H9 (cell line): ENCODE data around the gene ERRFI1. TPM values are rescaled to one million over a fixed set of nuclear protein-coding genes. Genes with fewer than 3 reads are reported as not detected.

ENCODE experiments used
- DNase-seq: peaks from one replicate; pipeline ENCODE4 v3.0.0-alpha.2; 2017
- H2AFZ ChIP-seq: one replicate; pipeline ENCODE4 v1.6.1; 2013; ENCODE audit warnings: mild to moderate bottlenecking, low read length, control low read depth, moderate library complexity
- H2AK5ac ChIP-seq: 2 replicates; pipeline ENCODE4 v1.6.1; 2013; ENCODE audit warnings: low read length, control low read depth, mixed read lengths; ENCODE audit not compliant: insufficient read length
- H2BK120ac ChIP-seq: one replicate; pipeline ENCODE4 v1.6.1; 2013; ENCODE audit warnings: low read depth, mild to moderate bottlenecking, low read length, control low read depth, inconsistent platforms; ENCODE audit not compliant: poor library complexity, severe bottlenecking
- H2BK12ac ChIP-seq: 2 replicates; pipeline ENCODE4 v1.6.1; 2013; ENCODE audit warnings: low read length, control low read depth, mixed read lengths, low read depth; ENCODE audit not compliant: insufficient read length
- H2BK15ac ChIP-seq: 2 replicates; pipeline ENCODE4 v1.6.1; 2013; ENCODE audit warnings: low read depth, low read length, control low read depth
- H2BK20ac ChIP-seq: one replicate; pipeline ENCODE4 v1.6.1; 2013; ENCODE audit warnings: low read depth, mild to moderate bottlenecking, low read length, control low read depth, inconsistent platforms; ENCODE audit not compliant: poor library complexity, severe bottlenecking
- H2BK5ac ChIP-seq: 2 replicates; pipeline ENCODE4 v1.6.1; 2013; ENCODE audit warnings: low read length, control low read depth, mixed read lengths; ENCODE audit not compliant: insufficient read length
- H3K14ac ChIP-seq: 2 replicates; pipeline ENCODE4 v1.6.1; 2013; ENCODE audit warnings: low read length, control low read depth; ENCODE audit not compliant: insufficient read depth
- H3K18ac ChIP-seq: 2 replicates; pipeline ENCODE4 v1.6.1; 2013; ENCODE audit warnings: low read depth, mild to moderate bottlenecking, mixed read lengths, low read length, control low read depth; ENCODE audit not compliant: insufficient read length
- H3K23ac ChIP-seq: 2 replicates; pipeline ENCODE4 v1.6.1; 2013; ENCODE audit warnings: low read length, control low read depth, mixed read lengths, low read depth; ENCODE audit not compliant: insufficient read length
- H3K23me2 ChIP-seq: 2 replicates; pipeline ENCODE4 v1.6.1; 2013; ENCODE audit warnings: low read depth, mild to moderate bottlenecking, mixed read lengths, low read length, control low read depth; ENCODE audit not compliant: insufficient read length, poor library complexity, severe bottlenecking
- H3K27ac ChIP-seq: 2 replicates; pipeline ENCODE4 v1.5.1; 2013; ENCODE audit warnings: low read length, control low read depth, mixed read lengths, low read depth; ENCODE audit not compliant: insufficient read length
- H3K27me3 ChIP-seq: 2 replicates; pipeline ENCODE4 v1.6.1; 2013; ENCODE audit warnings: low read length, control low read depth, inconsistent platforms; ENCODE audit not compliant: insufficient read depth
- H3K4ac ChIP-seq: 2 replicates; pipeline ENCODE4 v1.6.1; 2013; ENCODE audit warnings: low read depth, mild to moderate bottlenecking, control low read depth, inconsistent platforms, low read length, moderate library complexity
- H3K4me1 ChIP-seq: 2 replicates; pipeline ENCODE4 v1.6.1; 2013; ENCODE audit warnings: low read length, control low read depth, inconsistent platforms; ENCODE audit not compliant: insufficient read depth
- H3K4me2 ChIP-seq: 2 replicates; pipeline ENCODE4 v1.6.1; 2013; ENCODE audit warnings: low read length, control low read depth, mixed read lengths; ENCODE audit not compliant: insufficient read length, insufficient read depth
- H3K56ac ChIP-seq: 2 replicates; pipeline ENCODE4 v1.6.1; 2013; ENCODE audit warnings: low read depth, mild to moderate bottlenecking, mixed read lengths, low read length, control low read depth; ENCODE audit not compliant: insufficient read length
- H3K79me1 ChIP-seq: 2 replicates; pipeline ENCODE4 v1.6.1; 2013; ENCODE audit warnings: low read depth, mild to moderate bottlenecking, moderate library complexity, low read length, control low read depth, inconsistent platforms; ENCODE audit not compliant: insufficient read depth, poor library complexity, severe bottlenecking
- H3K79me2 ChIP-seq: 2 replicates; pipeline ENCODE4 v1.6.1; 2013; ENCODE audit warnings: low read length, control low read depth, inconsistent platforms; ENCODE audit not compliant: insufficient read depth
- H3K9ac ChIP-seq: 2 replicates; pipeline ENCODE4 v1.6.1; 2013; ENCODE audit warnings: low read length, control low read depth, mixed read lengths; ENCODE audit not compliant: insufficient read length; ENCODE audit errors: extremely low read depth
- H3K9me3 ChIP-seq: one replicate; pipeline ENCODE4 v1.6.1; 2013; ENCODE audit warnings: low read depth, low read length, inconsistent platforms; ENCODE audit not compliant: control insufficient read depth
- H3T11ph ChIP-seq: one replicate; pipeline ENCODE4 v1.6.1; 2013; ENCODE audit warnings: mild to moderate bottlenecking, low read length, control low read depth, inconsistent platforms
- H4K20me1 ChIP-seq: one replicate; pipeline ENCODE4 v1.6.1; 2013; ENCODE audit not compliant: control insufficient read depth, insufficient read length, insufficient read depth
- H4K5ac ChIP-seq: 2 replicates; pipeline ENCODE4 v1.6.1; 2013; ENCODE audit warnings: low read depth, mild to moderate bottlenecking, mixed read lengths, low read length, control low read depth; ENCODE audit not compliant: insufficient read length
- H4K8ac ChIP-seq: replicated peaks from 2 replicates; pipeline ENCODE4 v1.6.1; 2013; ENCODE audit warnings: low read length, control low read depth, mixed read lengths, low read depth; ENCODE audit not compliant: insufficient read length
- H4K91ac ChIP-seq: 2 replicates; pipeline ENCODE4 v1.6.1; 2013; ENCODE audit warnings: low read depth, mild to moderate bottlenecking, moderate library complexity, mixed read lengths, low read length, control low read depth; ENCODE audit not compliant: insufficient read length
- H3K27ac Mint-ChIP-seq, 3 experiments: 2 replicates in 2 of 3; 3 replicates in 1 of 3; pipeline ENCODE4 v1.8.0; 2020 to 2021; ENCODE audit warnings: mixed read lengths in 3 of 3, mild to moderate bottlenecking in 1 of 3, moderate library complexity in 1 of 3
- H3K27me3 Mint-ChIP-seq: 2 replicates; pipeline ENCODE4 v1.8.0; 2021; ENCODE audit warnings: low read depth, mild to moderate bottlenecking, moderate library complexity, mixed read lengths
- H3K36me3 Mint-ChIP-seq, 3 experiments: 2 replicates in 2 of 3; 3 replicates in 1 of 3; pipeline ENCODE4 v1.8.0; 2020 to 2021; ENCODE audit warnings: low read depth in 3 of 3, mixed read lengths in 3 of 3; ENCODE audit not compliant: insufficient read depth in 1 of 3
- H3K4me1 Mint-ChIP-seq, 2 experiments: 2 replicates each; pipeline ENCODE4 v1.8.0; 2020; ENCODE audit warnings: mixed read lengths in 2 of 2
- H3K4me3 Mint-ChIP-seq, 2 experiments: 2 replicates in 1 of 2; 3 replicates in 1 of 2; pipeline ENCODE4 v1.8.0; 2020 to 2021; ENCODE audit warnings: mild to moderate bottlenecking in 2 of 2, mixed read lengths in 2 of 2, moderate library complexity in 1 of 2
- H3K9me3 Mint-ChIP-seq, 2 experiments: 2 replicates in 1 of 2; 3 replicates in 1 of 2; pipeline ENCODE4 v1.8.0; 2020; ENCODE audit warnings: mild to moderate bottlenecking in 2 of 2, mixed read lengths in 2 of 2, moderate library complexity in 1 of 2
- WGBS: extraction: QIAGEN DNeasy Blood & Tissue Kit; methylation state at CpG from one replicate; pipeline ENCODE4 v1.1.7; 2013; ENCODE audit warnings: missing lambda C conversion rate, low lambda C conversion rate, mixed read lengths; ENCODE audit not compliant: insufficient read length; ENCODE audit errors: extremely low coverage; 5-methylcytosine and 5-hydroxymethylcytosine counted together
- total RNA-seq: library from RNA; stranded (reverse); gene quantifications from 2 replicates; pipeline ENCODE4 v1.2.1, GENCODE V29; 2021
- TF ChIP-seq, protein P1 (sequence below): fragments of 200-600 bp; sonication (generic); conservative IDR thresholded peaks from 3 replicates; pipeline ENCODE4 v1.8.0; 2021; ENCODE audit warnings: antibody characterized with exemption, mild to moderate bottlenecking

Gene ERRFI1
- total RNA-seq, 1 experiment from 2014 or later: 20.8 TPM

DNA sequence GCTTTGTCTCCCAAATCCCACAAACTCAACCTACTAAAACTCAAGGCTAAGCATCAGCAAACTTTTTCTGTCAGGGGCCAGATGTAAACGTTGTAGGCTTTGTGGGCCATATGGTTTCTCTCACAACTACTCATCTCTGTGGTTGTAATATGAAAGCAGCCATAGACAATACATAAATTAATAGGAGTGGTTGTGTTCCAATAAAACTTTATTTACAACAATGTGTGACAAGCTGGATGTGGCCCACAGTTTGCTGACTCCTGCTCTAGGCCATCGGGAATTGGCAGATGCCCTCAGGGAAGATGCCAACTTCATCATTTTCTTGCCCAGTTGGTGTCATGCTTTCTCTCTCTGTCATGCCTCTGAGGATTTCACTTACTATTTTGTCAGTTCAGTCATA is 17.5 kb upstream of the ERRFI1 start:
- Histone ChIP-seq H3K9ac (no peak overlapping the region), H3K79me2 (no peaks in the 10 kb centered on the region), H2BK15ac (no peak overlapping the region), H3T11ph (no peak overlapping the region), H3K18ac (no peak overlapping the region), H3K14ac (no peak overlapping the region), H3K23ac (no peak overlapping the region), H4K91ac (no peak overlapping the region), H2AFZ (no peak overlapping the region), H3K27ac (no peak overlapping the region), H3K79me1 (no peaks in the 10 kb centered on the region), H3K9me3 (no peaks in the 10 kb centered on the region), H3K4ac (no peak overlapping the region), H3K4me1 (no peaks in the 10 kb centered on the region), H3K27me3 (no peaks in the 10 kb centered on the region), H2BK12ac (no peak overlapping the region), H3K56ac (no peak overlapping the region), H4K20me1 (no peaks in the 10 kb centered on the region), H2BK5ac (no peak overlapping the region), H2AK5ac (no peak overlapping the region), H4K5ac (no peak overlapping the region), H4K8ac (no peak overlapping the region), H2BK120ac (no peak overlapping the region), H3K4me2 (no peak overlapping the region), H3K23me2 (no peaks in the 10 kb centered on the region), H2BK20ac (no peak overlapping the region)
- TF ChIP-seq, protein P1, sequence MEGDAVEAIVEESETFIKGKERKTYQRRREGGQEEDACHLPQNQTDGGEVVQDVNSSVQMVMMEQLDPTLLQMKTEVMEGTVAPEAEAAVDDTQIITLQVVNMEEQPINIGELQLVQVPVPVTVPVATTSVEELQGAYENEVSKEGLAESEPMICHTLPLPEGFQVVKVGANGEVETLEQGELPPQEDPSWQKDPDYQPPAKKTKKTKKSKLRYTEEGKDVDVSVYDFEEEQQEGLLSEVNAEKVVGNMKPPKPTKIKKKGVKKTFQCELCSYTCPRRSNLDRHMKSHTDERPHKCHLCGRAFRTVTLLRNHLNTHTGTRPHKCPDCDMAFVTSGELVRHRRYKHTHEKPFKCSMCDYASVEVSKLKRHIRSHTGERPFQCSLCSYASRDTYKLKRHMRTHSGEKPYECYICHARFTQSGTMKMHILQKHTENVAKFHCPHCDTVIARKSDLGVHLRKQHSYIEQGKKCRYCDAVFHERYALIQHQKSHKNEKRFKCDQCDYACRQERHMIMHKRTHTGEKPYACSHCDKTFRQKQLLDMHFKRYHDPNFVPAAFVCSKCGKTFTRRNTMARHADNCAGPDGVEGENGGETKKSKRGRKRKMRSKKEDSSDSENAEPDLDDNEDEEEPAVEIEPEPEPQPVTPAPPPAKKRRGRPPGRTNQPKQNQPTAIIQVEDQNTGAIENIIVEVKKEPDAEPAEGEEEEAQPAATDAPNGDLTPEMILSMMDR: no peak
- H3K4me3 Mint-ChIP-seq: no peak overlapping the region
- no peaks in the 10 kb centered on the region for H3K27me3 Mint-ChIP-seq
- no peak for DNase-seq
- no peak overlapping the region for H3K27ac Mint-ChIP-seq
- peaks cover 2 to 16% (median 4%) of the 10 kb centered on the region in 3 experiments for H3K36me3 Mint-ChIP-seq
- no CpG with 5 or more reads among the region's 2 CpGs for WGBS
- H3K4me1 Mint-ChIP-seq: no peaks in the 10 kb centered on the region
- H3K9me3 Mint-ChIP-seq: peaks cover 19 to 20% of the 10 kb centered on the region in 2 experiments
